LHCN-M2 (cell line): ENCODE data around the gene RASSF9. TPM values are rescaled to one million over a fixed set of nuclear protein-coding genes. Genes with fewer than 3 reads are reported as not detected.
A peak's percentile ranks its signal among the peaks of the same experiment; 100 is the strongest.

Experiments
- DNase-seq: peaks from one replicate; pipeline ENCODE4 v3.0.0-alpha.2; 2012; ENCODE audit warnings: low read depth
- total RNA-seq: library from RNA; depleted of rRNA; stranded (reverse); fragments of >200 nt; gene quantifications from 2 replicates; pipeline ENCODE4 v1.2.3, GENCODE V29; 2014

Gene RASSF9
- total RNA-seq, 1 experiment from 2014 or later = not detected

DNA sequence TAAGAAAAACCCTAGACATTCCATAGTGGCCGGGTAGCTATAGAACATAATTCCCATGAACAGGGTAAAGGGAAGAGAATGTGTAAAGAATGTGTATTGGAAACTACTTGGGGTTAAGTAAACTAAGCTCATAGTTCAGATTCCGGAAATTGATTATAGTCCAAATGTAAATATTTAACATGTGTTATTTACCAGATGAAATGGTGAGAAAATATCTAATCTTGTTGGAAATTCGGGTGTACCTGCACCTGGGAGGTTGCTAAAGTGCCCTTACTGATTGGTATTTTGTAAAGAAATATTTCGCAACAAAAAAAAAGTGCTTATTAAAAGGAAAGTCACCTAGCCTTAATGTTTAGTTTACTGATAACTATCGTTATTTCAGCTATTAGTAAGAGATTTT lies 14.4 kb downstream of the RASSF9 start:
- DNase-seq = no peak

DNA sequence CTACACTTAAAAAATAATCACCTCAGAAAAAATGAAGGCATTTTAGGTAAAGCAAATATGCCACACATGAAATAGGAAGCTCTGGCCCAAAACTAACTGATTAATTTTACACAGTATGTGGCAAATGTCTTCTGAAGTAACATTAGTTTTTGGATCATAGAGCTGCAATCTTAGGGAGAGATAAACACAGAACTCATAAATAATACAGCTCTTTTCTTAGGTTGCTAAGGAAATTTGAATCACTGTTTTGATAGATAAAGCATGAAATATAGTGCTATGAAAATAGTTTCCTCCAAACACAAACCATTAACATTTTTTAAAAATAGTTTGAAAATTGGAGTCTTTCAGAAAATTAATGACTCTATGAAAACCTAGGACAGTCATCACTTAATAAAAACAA lies 15.0 kb downstream of the RASSF9 start:
- no peak for DNase-seq

DNA sequence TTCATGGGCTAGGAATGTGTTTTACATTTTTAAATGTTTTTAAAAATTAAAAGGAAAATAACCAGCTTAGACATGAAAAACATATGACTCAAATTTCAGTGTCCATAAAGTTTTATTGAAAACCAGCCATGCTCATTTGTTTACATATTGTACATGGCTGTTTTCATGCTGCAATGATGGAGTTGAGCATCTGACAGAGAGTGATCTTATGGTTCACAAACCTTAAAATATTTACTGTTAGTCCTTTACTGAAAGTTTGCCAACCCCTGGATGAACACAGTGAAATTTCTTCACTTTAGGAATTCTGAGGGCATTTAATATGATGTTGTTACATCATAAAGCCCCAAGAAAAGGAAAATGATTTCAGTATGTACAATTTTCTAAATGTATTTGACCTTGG lies 16.1 kb downstream of the RASSF9 start:
- DNase-seq = no peak

DNA sequence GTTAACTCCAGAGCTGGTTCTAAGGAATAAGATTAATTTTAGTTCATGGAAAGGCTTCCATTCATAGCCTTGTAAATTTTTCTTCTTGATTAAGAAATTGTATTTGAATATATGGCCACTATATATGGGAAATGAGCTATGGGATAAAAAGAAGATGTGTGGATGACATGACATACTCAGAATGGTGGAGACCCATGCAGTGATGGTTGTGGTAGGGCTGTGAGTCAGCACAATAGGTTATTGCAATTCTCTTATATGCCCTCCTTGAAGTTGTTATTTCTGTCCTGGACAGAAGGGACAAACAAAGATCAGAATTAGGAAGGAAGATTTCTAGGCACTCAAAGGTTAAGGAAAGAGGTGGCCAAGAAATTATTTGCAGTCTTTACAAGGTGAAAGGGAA lies 21.5 kb downstream of the RASSF9 start:
- DNase-seq = no peak

DNA sequence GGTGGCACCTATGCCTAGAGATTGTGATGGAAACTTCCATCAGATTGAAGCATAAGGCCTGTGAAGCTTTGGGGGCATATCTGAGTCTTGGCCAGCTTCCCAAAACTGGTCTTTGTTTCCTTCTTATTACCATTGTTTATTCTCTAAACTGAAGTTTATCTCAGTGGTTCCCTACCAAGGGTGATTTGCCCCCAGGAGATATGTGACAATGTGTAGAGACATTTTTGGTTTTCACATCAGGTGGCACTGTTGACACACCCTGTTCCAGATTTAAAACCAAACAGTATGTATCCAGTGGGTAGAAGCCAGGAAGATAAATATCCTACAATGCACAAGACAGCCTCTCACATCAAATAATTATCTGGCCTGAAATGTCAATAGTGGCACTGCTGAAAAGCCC lies 22.1 kb downstream of the RASSF9 start:
- no peak for DNase-seq

DNA sequence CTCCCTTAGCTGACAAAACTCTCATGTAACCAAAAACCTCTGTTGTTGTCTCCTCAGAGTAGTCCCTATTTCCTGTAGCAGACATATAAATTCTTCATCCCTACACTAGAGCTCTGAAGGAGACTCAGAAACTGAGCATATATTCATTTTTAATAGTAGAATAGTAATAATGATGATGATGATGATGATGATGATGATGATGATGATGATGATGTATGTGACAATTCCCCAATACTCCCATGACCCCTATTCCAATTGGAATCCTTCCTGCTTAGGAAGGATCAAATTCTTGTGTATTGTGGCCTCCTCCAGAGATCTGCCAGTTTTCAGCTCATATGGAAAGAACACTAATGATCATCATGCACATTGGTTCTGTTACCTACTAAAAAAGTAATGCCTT lies 26.7 kb downstream of the RASSF9 start:
- DNase-seq = no peak

DNA sequence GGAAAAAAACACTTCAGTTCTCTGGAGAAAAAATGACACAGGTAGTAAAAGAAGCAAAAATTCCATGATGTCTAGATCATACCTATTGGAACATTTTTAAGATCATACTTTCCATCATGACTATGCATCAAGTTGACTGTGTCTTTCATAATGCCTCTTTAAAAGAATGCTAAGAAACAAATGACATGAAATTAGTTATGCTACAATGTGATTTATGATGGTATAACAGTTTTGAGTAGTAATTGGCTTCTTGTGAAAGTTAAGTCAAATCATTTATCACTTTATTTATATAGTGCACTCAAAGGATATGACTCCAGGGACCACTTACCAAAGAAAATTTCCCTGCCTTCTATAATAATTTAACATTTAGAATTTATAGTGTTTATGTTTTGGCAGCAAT lies 28.5 kb downstream of the RASSF9 start:
- no peak for DNase-seq

DNA sequence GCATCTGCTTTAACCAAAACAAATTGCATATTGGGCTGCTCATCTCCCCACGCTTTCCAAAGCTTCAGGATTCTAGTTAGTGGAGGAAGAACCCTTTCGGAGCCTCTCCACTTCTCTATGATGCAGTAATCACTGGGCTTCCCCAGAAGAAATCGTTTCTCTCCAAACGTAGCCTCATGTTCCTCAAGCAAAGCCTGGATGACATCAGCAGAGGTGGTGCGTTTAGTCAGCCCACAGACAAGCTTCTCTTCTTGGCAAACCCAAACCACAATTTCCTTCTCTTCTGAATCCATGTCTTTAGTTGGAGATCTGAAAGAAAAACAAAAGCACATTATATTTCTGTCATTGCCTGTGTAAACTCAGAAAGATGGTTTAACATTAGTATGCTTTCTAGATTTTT lies 30.6 kb downstream of the RASSF9 start:
- DNase-seq = peak; percentile 41

DNA sequence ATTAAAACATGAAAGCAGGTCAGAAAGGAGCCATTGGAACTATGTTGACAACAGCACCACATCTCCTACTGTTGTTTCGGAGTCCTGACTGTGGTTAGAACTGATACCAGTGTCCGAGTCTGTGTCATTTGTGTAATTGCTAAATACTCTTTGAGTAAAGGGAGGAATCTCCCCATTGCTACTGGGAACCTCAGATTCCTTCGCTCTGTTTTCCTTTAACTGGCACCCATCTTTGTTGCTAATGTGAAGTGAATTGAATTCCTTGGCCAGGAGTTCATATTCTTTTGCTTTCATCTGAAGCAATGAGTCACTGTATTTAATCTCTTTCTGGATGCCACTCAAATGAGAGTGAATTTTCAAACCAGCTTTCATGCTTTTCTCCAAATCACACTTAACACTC lies 31.5 kb downstream of the RASSF9 start:
- DNase-seq = peak; percentile 46

DNA sequence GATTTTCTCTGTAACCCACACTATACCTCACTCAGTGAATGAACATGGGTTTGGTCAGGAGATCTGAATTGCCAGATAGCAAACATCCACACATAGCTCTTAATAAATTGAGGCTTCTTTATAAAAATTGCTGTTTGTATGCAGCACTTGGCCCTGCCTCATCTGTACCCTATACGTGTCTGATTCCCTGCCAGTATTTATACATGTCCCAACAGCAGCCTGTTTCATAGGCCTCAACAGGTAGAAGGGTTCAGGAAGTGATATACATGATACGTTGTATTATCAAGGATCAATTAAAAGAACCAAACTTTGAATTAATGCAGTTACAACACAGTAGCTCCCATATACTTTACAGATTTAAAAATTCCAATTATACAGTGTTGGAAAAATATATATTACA lies 32.3 kb downstream of the RASSF9 start:
- no peak for DNase-seq

DNA sequence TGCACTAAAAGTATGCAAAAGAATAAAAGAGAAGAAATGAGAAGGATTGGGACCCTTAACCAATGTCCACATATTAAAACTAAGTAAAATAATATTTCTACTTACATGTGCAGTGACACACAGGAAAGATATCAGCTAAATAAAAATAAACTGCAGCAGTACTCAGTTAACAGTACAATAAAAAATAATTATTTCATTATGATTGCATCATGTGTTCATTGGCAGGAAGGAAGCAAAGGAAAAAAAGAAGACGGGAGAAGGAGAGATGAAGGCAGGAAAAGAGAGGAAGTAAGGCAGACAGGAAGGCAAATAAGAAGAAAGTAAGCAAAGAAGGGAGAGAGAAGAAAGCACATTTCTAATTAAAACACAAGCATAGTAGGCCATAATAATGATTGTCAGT lies 33.0 kb downstream of the RASSF9 start:
- no peak for DNase-seq

DNA sequence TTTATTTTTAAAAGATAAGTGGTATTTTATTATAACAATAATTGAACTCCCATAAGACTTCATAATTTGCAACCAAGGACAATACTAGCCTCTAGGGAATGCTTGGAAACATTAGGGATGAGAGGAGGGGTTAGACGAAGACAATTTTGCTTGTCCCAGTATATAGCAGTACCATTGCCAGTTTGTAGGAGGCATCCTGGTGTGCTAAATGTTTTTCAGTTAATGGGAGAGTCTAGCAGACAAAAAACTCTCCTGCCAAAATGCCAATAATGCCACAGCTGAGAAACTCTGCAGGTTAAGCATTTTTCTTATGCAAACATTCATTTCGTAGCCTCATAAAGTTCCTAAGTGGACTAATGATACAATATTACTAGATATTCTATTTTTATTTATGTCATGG lies 38.1 kb downstream of the RASSF9 start:
- DNase-seq = no peak

DNA sequence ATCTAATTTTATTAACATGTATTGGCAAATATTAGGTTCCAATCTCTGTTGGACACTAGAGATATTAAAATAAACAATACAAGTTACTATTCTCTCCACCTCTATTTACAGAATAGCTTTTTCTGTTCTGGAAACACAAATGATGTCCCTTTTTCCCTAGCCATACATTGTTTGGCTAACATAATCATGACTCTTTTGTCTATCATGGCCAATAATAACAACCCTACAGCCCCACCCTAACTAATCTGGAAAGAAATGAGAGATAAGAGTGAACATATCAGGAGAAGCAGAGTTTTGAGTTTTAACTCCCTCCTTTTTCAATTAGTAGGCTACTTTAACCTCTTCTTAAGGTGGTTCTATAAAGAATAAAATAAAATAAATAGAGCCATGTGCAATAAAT lies 40.2 kb downstream of the RASSF9 start:
- DNase-seq = no peak

DNA sequence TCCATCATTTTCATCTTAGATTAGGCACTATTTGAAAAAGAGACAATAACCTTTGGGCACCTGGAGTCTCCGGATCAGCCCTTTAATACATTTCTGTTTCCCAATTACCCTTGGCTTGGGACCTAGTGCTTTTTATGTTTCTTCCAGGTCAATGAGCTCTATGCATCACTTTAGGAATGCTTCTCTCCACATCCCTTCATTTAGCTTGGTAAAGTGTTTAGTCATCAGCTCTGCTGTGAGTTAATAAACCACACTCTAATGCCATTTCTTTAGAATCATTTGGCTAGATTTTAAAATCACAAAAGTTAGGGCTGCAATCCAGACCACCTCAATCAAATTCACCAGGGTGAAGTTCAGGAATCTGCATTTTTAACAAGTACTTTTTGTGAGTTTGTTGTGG lies 41.7 kb downstream of the RASSF9 start:
- DNase-seq = no peak

DNA sequence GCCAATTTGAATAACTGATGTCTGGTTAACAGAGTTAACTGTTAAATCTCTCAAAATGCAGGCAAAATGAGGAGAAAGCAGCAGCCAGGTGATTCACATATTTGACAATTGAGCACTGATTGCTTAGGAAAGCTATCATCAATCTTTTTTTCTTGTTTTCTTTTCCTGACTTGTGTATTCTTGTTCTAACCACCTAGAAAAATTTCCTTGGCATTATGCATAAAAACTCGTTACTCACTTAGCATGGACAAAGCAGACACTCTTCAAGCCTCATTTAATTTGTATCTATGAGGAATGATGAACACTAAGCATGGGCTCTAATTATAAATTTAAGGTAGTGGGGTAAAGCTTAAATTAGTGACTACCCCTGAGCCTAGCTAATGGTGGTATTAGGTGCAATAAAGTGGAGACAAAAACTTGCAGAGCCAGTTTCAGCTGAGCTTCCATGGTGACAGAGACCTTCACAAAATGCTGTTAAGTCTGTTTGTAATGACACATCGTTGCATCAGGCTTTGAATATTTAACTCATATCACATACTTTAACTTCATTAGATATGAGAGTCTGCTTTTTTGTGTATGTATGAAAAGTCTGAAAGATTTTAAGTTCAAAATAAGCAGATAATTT lies 52.0 kb downstream of the RASSF9 start:
- DNase-seq = no peak

DNA sequence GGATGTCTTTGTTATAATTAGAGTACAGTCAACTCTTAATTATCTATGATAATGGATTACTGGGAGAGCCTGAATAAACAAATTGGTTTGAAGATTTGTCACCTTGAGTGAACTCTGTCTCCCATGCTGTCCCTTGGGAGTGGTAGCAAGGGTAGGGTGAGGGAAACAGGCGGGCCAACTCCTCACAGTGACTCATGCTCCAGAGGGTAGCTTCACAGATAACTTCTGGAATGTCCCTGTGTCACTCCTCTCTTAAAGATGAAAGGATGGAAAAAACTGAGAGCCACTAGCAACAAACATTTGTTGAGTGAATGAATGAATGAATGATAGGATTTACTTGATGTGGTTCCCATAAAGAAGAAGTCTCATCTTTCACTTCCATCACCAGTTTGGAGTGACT lies 53.5 kb downstream of the RASSF9 start:
- DNase-seq = no peak

DNA sequence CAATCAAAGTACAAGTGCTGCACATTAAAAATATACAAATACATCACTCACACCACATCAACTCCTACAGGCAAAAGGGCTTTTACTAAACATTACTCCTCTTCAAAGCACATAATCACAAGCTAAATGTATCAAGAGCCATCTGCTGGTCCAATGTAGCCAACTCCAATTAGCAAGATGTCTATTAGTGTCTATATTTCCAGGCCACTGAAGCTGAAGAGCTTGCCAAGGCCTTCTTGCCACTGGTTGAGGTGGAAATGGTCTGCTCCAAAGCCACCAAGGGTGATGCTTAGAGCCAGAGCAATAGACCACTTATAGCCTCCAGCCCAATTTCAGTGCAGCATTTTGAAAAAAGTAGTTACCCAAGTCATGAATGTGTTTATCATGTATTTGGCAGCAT lies 54.4 kb downstream of the RASSF9 start:
- no peak for DNase-seq

DNA sequence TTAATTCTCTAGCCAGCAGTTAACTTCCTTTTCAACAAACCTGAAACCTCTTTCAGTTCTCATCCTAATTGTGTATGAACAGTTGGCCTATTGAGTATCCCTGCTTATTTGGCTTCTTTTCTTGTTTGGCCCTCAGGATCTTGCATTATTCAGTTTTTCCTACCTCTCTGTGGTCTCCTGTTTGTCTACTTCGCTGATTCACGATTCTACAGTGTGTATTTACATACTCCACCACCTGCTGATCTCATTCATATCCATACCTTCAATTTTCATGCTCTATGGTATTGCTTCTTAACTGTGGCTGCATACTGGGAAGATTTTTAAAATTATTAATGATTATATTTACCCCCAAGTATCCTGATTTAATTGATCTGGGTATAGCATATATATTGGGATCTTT lies 56.4 kb downstream of the RASSF9 start:
- no peak for DNase-seq

DNA sequence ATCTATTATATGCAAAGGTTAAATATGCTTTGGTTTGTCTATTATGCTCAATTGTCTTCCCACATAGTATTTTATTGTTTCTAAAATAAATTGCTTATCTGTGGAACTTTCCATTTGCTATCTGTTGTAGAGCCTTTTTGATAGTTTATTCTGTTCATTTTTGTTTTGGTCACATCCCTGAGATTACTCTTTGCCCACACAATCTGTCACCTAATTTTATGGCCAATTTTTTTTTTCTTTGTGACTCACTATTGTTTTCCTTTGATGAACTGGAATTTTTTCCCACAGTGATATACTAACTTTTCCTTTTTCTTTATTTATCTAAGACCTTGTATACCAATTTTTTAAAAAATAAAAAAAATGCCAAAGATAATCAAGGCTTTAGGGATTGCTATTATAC lies 61.1 kb downstream of the RASSF9 start:
- no peak for DNase-seq

DNA sequence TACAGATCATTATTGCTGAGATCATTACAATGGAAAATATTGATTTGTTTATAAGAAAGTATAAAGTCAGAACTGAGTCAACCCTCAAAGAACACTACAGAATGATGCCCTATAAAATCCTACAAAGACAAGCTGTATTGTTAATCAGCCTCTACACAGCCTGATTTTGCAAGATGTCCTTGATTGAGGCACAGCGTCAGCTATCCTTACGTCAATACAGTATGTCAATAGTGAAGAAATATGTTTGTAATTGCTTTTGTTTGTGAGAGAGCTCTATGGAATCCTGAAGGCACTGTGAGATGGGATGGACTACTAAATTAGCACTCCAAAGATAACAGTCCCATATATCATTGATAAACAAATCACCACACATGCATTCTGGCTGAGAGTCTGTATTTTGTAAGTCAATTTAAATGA lies 70.7 kb downstream of the RASSF9 start:
- DNase-seq = no peak

DNA sequence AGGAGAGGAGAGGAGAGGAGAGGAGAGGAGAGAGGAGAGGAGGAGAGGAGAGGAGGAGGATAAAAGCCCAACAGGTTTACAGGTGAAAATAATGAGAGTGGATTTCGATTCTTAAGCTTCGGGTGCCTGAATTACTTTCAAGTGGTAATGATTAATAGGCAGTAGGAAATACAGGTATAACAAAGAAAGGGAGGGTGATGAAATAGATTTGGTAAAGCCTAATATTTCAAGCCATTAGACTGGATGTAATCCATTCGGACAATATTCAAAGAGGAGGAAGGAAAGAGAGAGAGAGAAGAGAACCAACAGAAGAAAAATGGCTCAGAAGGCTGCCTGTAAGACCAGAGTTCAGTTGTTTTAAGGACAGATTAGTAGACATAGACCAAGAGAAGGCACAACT lies 76.6 kb downstream of the RASSF9 start:
- DNase-seq = no peak

DNA sequence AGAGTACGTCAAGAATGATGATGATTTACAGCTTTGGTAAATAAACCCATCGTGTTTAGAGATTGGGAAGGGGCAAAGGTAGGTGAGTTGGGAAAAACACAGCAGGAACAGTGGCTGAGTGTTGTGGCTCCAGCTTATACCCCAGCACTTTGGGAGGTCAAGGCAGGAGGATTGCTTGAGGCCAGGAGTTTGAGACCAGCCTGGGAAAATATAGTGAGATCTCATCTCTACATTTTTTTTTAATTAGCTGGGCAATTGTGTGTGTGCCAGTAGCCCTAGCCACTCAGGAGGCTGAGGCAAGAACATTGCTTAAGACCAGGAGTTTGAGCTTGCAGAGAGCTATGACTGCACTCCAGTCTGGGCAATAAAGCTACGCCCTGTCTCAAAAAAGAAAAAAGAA lies 77.1 kb downstream of the RASSF9 start:
- no peak for DNase-seq

DNA sequence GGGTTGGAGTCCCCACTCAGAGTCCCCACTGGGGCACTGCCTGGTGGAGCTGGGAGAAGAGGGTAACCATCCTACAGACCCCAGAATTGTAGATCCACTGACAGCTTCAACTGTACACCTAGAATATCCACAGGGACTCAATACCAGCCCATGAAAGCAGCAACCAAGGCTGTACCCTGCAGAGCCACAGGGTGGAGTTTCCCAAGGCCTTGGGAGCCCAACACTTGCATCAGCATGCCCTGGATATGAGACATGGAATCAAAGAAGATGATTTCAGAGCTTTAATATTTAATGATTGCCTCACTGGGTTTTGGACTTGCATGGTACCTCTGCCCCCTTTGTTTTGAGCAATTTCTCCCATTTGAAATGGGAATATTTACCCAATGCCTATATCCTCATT lies 80.4 kb downstream of the RASSF9 start:
- no peak for DNase-seq
